Smooth muscle cell of the coronary artery (primary cell): Measurements from ENCODE around the gene PKIG. TPM values are rescaled to one million over a fixed set of nuclear protein-coding genes. Genes with fewer than 3 reads are reported as not detected.

Source experiments
- total RNA-seq: library from RNA; depleted of rRNA; stranded (reverse); fragments of >200 nt; gene quantifications from 2 replicates; pipeline ENCODE4 v1.2.3, GENCODE V29; 2014; ENCODE audit warnings: low replicate concordance

The PKIG gene
- 110 and 120 TPM in 2 replicates for total RNA-seq

GRCh38 chr20:44582311-44583025, at the start of gene PKIG:
PKIG (plus strand) TSS chr20:44582579; CDS start chr20:44614557, 31,978 bp downstream.

GRCh38 chr20:44651684-44652423, 69.5 kb downstream of the PKIG start, which contains the start of gene ADA:
ADA (minus strand) TSS chr20:44651699; CDS start chr20:44651607, 92 bp downstream.

Other genes starting within 250 kb of the PKIG start
- not detected in 2 replicates for gene R3HDML, start 245.5 kb upstream of the PKIG start, total RNA-seq
- gene HNF4A, start 226.9 kb upstream of the PKIG start, total RNA-seq, result not detected in 2 replicates
- 3.4 and 9.2 TPM in 2 replicates for gene TTPAL, start 106.7 kb upstream of the PKIG start, total RNA-seq
- 88.7 and 256 TPM in 2 replicates for gene SERINC3, start 60.5 kb upstream of the PKIG start, total RNA-seq
- gene ADA, start 69.1 kb downstream of the PKIG start, total RNA-seq, result 10.2 and 31.5 TPM in 2 replicates
- 1.5 and 533 TPM in 2 replicates for gene CCN5, start 132.8 kb downstream of the PKIG start, total RNA-seq
- gene KCNK15, start 163.3 kb downstream of the PKIG start, total RNA-seq, result 1.1 and 14.9 TPM in 2 replicates
- gene RIMS4, start 228.0 kb downstream of the PKIG start, total RNA-seq, result 0.53 and 0.59 TPM in 2 replicates